Smooth muscle cell (in vitro differentiated cells): ENCODE results near the gene BPIFB6. TPM values are rescaled to one million over a fixed set of nuclear protein-coding genes. Genes with fewer than 3 reads are reported as not detected.

Experiments used
- DNase-seq: peaks from one replicate; lab custom pipeline; 2025; ENCODE audit not compliant: unreplicated experiment; lab: John Stamatoyannopoulos, UW
- H2AFZ ChIP-seq: fragments of 200-600 bp; sonication (generic); 2 replicates; pipeline ENCODE4 v1.6.0; 2016; ENCODE audit warnings: antibody characterized with exemption, low read depth, mild to moderate bottlenecking
- H3F3A ChIP-seq: fragments of 200-600 bp; sonication (generic); 2 replicates; pipeline ENCODE4 v1.6.0; 2017; ENCODE audit warnings: antibody characterized with exemption, low read depth
- H3K27ac ChIP-seq: fragments of 200-600 bp; sonication (generic); 2 replicates; pipeline ENCODE4 v1.5.1; 2016; ENCODE audit warnings: low read depth, mild to moderate bottlenecking
- H3K27me3 ChIP-seq: fragments of 200-600 bp; sonication (generic); 2 replicates; pipeline ENCODE4 v1.6.1; 2016; ENCODE audit warnings: low read depth, mild to moderate bottlenecking
- H3K36me3 ChIP-seq: fragments of 200-600 bp; sonication (generic); 2 replicates; pipeline ENCODE4 v1.5.1; 2016; ENCODE audit warnings: low read depth
- H3K4me1 ChIP-seq: fragments of 200-600 bp; sonication (generic); 2 replicates; pipeline ENCODE4 v1.5.1; 2016; ENCODE audit warnings: low read depth
- H3K4me2 ChIP-seq: fragments of 200-600 bp; sonication (generic); 2 replicates; pipeline ENCODE4 v1.6.0; 2016; ENCODE audit warnings: mild to moderate bottlenecking
- H3K4me3 ChIP-seq: fragments of 200-600 bp; sonication (generic); 2 replicates; pipeline ENCODE4 v1.5.1; 2016; ENCODE audit warnings: mild to moderate bottlenecking
- H3K79me2 ChIP-seq: fragments of 200-600 bp; sonication (generic); 2 replicates; pipeline ENCODE4 v1.6.0; 2016; ENCODE audit warnings: low read depth, mild to moderate bottlenecking
- H3K9ac ChIP-seq: fragments of 200-600 bp; sonication (generic); 2 replicates; pipeline ENCODE4 v1.6.0; 2016; ENCODE audit warnings: low read depth
- H3K9me3 ChIP-seq: fragments of 200-600 bp; sonication (generic); replicated peaks from 2 replicates; pipeline ENCODE4 v1.5.1; 2016; ENCODE audit warnings: low read depth
- H4K20me1 ChIP-seq: fragments of 200-600 bp; sonication (generic); 2 replicates; pipeline ENCODE4 v1.6.0; 2016; ENCODE audit warnings: low read depth
- CTCF ChIP-seq: fragments of 200-600 bp; sonication (generic); IDR thresholded peaks from 2 replicates; pipeline ENCODE4 v1.5.1; 2017; ENCODE audit warnings: borderline replicate concordance, mild to moderate bottlenecking, antibody characterized with exemption; ENCODE audit not compliant: insufficient read depth, poor library complexity, severe bottlenecking
- WGBS: methylation state at CpG from one replicate; pipeline ENCODE4 v1.1.7; 2016; ENCODE audit warnings: low lambda C conversion rate; 5-methylcytosine and 5-hydroxymethylcytosine counted together
- polyA plus RNA-seq: library from polyadenylated mRNA; unstranded; fragments of >200 nt; fragmentation: Nextera tagmentation; extraction: Ambion mirVana; gene quantifications from 2 replicates; pipeline ENCODE4 v1.2.1, GENCODE V29; 2016
- total RNA-seq: library from RNA; depleted of rRNA; stranded (reverse); fragments of >200 nt; gene quantifications from 2 replicates; pipeline ENCODE4 v1.2.3, GENCODE V29; 2014

The BPIFB6 gene
- total and polyA plus RNA-seq, 2 experiments from 2014 or later: not detected

GRCh38 chr20:32989507-32990283, 41.8 kb upstream of the BPIFB6 start:
- 91% methylated on average over 14 of the region's 14 CpGs for WGBS
- Histone ChIP-seq H4K20me1 (no peaks in the 10 kb centered on the region), H3K9me3 (no peaks in the 10 kb centered on the region), H3K27ac (no peak overlapping the region), H3K36me3 (no peaks in the 10 kb centered on the region), H3K9ac (no peak overlapping the region), H3K4me3 (no peak overlapping the region), H3K4me2 (no peak overlapping the region), H3F3A (no peaks in the 10 kb centered on the region), H3K27me3 (no peaks in the 10 kb centered on the region), H3K4me1 (no peaks in the 10 kb centered on the region), H2AFZ (no peak overlapping the region), H3K79me2 (no peaks in the 10 kb centered on the region)
- TF ChIP-seq CTCF: no peak
- DNase-seq: no peak

- no peak overlapping the region for H3K4me3 ChIP-seq
- no peak for DNase-seq
- no peaks in the 10 kb centered on the region for H4K20me1 ChIP-seq
- 91% methylated on average over 3 of the region's 3 CpGs for WGBS
- no peak overlapping the region for H3K27ac ChIP-seq
- no peaks in the 10 kb centered on the region for H3K79me2 ChIP-seq
- H3K9ac ChIP-seq: no peak overlapping the region
- TF ChIP-seq CTCF: no peak
- H3K4me2 ChIP-seq: no peak overlapping the region
- H3K36me3 ChIP-seq: no peaks in the 10 kb centered on the region
- H3K9me3 ChIP-seq: no peaks in the 10 kb centered on the region
- H2AFZ ChIP-seq: no peak overlapping the region
- H3K4me1 ChIP-seq: no peaks in the 10 kb centered on the region
- no peaks in the 10 kb centered on the region for H3F3A ChIP-seq
- H3K27me3 ChIP-seq: no peaks in the 10 kb centered on the region
Measured at GRCh38 chr20:32990426-32990825, 41.0 kb upstream of the BPIFB6 start.

- TF ChIP-seq CTCF: no peak
- 87% methylated on average over 3 of the region's 3 CpGs for WGBS
- H3K4me1 ChIP-seq: no peaks in the 10 kb centered on the region
Measured at GRCh38 chr20:32991383-32991782, 40.1 kb upstream of the BPIFB6 start.

More at GRCh38 chr20:32991383-32991782, 40.1 kb upstream of the BPIFB6 start:
- Histone ChIP-seq H3K4me2 (no peak overlapping the region), H3K79me2 (no peaks in the 10 kb centered on the region), H3K27me3 (no peaks in the 10 kb centered on the region), H3K9ac (no peak overlapping the region), H3K9me3 (no peaks in the 10 kb centered on the region), H4K20me1 (no peaks in the 10 kb centered on the region), H2AFZ (no peak overlapping the region), H3K36me3 (no peaks in the 10 kb centered on the region), H3K4me3 (no peak overlapping the region), H3F3A (no peaks in the 10 kb centered on the region), H3K27ac (no peak overlapping the region)
- no peak for DNase-seq
